ENCODE measurements around the gene RAB11B.
A peak's percentile ranks its signal among the peaks of the same experiment; 100 is the strongest.
"Not testable (repeated sequence)": the region's sequence is repeated elsewhere in the genome, so short reads cannot be mapped to it uniquely, and the experiment has no call there.

Gene RAB11B

DNA sequence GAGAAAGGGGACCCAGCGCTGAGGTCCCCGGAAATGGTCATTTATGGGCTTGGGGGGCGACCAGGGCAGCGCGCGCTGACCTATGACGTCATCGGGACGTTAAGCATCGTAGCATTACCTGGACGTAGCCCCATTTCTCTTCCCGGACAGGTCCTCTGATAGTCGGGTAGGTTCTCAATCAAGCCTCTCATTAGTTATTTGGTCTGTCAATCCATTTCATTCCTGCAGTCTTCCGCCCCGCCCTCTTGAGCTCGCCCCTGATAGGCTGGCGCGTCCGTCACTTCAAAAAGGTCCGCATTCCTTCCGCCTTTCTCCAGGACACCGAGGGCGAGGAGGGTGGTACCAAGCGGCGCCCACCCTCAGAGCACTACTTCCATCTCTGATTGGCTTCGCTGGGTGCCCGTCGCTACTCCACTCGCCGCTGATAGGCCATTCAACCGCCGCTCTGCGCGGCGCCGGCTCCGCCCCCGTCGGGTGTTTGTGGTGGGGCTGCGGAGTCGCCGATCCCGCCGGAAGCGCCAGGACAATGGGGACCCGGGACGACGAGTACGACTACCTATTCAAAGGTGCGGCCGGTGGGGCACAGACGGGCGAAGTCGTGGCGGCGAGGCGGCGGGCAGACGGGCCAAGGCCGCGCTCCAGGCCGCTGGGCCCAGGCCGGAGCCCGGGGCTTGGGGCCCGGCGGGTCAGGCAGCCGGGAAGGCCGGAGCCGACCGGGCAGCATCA, at the start of gene RAB11B:
RAB11B (plus strand) TSS at position 470 of the 726 bp plus-strand sequence; CDS start at position 527, 57 bp downstream.
- DNase-seq = peak; percentile 100

DNA sequence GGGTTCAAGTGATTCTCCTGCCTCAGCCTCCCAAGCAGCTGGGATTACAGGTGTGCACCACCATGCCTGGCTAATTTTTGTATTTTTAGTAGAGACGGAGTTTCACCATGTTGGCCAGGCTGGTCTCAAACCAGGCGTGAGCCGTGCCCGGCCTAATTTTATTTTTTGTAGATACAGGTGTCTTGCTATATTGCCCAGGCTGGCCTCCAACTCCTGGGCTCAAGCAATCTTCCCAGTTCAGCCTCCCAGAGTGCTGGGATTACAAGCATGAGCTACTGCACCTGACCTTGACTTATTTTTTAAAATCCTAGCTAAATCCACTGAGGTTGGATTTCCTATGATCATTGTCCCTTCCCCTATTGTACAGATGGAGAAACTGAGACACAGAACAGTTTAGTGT, 48.7 kb upstream of the RAB11B start:
- not testable (repeated sequence) for DNase-seq

DNA sequence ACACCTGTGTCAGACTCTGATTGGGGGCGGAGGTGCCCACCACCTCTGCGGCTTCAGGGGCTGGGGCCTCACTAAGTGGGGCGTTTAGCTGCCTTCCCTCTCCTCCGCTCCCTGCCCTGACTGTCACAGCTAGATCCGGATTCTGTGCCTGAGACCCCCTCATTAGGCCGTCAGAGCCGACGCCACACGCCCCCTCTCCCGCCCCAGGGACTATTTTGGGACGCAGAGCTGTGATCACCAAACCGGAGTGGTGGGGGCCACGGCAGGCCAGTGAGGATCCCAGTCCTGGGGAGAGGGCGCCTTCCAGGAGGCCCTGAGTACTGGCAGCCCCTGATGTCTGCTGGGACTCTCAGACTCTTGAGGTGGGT, 47.9 kb upstream of the RAB11B start:
- no peak for DNase-seq

DNA sequence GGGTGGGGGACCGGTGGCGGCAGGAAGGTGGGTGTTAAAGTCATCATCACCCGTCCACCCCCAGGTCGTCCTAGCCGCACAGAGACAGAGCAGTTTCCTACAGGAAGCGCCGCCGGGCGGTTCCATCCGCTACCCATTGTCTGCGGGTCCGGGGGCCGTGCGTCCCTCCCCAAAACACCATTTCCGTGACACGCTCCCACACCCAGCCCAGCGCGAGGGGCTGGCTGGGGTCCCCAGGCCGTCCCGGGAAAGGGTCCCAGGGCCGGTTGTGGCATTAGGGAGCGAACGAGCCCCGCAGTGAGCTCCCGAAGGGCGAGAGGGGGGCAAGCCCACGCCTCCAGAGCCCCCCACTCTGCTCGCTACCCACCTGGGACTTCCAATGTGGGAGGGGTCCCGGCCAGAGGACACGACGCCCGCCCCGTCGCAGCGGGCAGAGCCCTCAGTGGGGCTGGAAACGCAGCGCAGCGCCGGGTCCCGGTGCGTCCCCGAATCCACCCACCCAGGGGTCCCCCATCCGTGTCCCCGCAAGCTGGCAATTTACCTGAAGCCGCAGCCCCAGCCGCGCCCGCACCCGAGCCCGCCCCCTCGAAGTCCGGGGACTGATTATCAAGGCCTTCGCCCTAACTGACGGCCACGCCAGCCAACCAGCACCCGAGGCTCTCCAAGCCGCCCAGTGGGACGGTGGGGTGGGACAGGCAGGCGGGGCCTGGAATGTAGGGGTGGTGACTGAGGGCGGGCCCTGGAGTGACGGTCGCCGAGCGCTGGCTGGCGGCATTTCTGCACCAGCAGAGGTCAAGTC, 47.3 kb upstream of the RAB11B start, which contains the start of gene KANK3:
KANK3 (minus strand) TSS at position 579 of the 799 bp plus-strand sequence. CDS start 5,434 bp downstream, outside the sequence.
- peak; percentile 81 for DNase-seq

DNA sequence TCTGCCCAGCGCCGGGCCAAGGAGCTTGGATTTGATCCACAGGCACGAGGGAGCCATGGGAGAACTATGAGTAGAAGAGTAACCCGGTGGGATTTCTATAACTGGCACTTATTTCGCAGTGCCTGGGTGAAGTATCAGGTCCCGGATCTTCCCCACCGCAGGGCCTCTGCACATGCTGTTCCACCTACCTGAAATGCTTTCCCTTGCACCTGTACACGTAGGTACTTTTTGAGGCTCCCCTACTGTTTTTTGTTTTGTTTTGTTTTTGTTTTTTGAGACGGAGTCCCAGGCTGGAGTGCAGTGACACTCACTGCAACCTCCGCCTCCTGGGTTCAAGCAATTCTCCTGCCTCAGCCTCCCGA, 46.7 kb upstream of the RAB11B start:
- no peak for DNase-seq

DNA sequence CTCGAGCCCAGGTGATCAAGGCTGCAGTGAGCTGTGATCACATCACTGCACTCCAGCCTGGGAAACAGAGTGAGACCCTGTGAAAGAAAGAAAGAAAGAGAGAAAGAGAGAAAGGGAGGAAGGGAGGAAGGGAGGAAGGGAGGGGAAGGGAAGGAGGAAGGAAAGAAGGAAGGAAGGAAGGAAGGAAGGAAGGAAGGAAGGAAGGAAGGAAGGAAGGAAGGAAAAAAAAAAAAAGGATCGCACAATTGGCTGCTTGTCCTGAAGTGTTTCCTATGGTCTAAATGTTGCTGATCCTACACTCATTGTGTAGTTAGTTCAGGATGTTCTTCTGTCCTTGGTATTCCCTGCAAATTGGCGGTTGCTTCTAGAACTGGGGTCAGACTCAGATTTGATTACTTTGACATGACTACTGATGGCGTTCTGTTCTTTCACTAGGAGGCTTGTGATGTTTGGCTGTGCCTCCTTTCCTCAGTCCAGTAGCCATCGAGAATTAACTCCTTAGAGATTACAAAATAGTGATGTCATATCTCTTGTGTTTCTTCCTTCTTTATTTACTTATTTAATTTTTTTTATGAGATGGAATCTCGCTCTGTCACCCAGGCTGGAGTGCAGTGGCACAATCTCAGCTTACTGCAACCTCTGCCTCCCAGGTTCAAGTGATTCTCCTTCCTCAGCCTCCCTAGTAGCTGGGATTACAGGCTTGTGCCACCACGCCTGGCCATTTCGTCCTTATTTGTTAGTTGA, 40.4 kb upstream of the RAB11B start:
- not testable (repeated sequence) for DNase-seq

DNA sequence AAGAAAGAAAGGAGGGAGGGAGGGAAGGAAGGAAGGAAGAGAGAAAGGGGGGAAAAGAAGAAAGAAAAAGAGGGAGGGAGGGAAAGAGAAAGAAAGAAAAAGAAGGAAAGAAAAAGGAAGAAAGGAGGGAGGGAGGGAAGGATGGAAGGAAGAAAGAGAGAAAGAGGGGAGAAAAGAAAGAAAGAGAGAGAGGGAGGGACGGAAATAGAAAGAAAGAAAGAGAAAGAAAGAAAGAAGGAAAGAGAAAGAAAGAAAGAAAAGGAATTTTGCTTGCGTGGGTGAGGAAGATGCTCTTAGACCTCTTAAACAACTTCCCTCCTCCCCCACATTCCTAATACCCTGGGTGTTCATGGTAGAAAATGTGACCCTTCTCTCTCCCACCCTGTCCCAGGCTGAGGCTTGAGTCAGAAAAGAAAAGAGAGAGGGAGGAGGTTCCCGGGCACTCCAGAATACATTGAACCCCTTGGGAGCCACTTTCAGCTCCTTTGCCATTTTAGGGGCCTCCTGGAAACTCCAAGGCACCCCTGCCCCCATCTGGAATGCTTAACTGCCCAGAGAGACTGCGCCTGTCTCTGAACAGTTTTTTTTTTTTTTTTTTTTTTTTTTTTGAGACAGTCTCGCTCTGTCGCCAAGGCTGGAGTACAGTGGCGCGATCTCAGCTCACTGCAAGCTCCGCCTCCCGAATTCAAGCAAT, 37.9 kb upstream of the RAB11B start:
- no peak for DNase-seq

DNA sequence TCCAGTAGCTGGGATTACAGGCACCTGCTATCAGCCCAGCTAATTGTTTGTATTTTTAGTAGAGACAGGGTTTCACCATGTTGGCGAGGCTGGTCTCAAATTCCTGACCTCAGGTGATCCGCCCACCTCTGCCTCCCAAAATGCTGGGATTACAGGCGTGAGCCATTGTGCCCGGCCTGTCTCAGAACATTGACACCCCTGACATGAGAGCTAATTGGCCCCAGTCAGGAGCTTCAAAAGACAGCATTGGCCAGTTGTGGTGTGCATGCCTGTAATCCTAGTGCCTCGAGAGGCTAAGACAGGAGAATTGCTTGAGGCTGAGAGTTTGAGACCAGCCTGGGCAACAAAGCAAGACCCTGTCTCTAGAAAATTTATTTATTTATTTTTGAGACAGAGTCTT, 37.3 kb upstream of the RAB11B start:
- not testable (repeated sequence) for DNase-seq

DNA sequence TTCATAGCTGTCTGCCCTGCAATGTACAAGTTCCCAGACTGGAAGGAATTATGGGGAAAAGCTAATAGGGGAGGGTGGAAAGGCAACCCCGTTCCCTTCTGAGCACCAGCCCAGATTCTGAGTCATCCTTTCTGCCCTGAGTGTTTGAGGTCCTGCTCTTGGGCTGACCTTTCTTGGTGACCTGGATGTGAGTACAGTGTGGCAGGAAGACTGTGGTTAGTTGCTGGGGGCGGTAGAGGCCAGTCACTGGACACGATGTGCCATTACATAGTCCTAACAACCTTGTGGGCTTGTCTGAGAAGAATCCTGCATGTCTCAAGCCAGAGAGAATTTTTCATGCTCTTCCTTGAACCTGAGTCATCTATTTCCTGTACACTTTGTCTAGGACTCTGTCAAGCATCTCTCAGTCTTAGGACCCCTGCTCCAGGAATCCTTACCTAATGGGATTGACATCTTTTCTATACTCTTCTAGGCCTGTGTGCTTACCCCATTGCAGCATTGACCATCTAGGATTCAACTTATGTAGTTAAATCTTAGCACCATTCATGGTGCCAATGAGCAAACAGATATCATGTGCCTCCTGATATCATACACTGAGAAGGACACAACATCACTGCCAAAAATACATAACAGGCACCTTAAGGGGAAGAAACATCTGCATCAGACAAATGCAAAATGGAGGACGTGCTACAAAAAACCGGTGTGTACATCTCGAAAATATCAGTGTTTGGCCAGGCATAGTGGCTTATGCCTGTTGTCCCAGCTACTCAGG, 34.3 kb upstream of the RAB11B start:
- no peak for DNase-seq

DNA sequence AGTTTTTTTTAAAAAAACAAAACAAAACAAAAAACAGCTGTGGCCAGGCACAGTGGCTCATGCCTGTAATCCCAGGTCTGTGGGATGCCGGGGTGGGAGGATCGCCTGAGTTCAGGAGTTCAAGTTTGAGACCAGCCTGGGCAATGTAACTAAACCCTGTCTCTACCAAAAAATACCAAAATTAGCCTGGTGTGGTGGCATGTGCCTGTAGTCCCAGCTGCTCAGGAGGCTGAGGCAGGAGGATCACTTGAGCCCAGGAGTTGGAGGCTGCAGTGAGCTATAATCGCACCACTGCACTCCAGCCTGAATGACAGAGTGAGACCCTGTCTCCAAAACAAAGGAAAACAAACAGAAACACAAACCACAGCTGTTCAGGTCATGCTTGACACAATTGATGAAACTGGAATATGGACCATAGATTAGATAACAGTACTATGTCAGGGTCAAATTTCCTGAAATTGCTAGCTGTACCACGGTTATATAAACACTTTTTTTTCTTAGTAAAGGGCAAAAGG, 33.1 kb upstream of the RAB11B start:
- no peak for DNase-seq

DNA sequence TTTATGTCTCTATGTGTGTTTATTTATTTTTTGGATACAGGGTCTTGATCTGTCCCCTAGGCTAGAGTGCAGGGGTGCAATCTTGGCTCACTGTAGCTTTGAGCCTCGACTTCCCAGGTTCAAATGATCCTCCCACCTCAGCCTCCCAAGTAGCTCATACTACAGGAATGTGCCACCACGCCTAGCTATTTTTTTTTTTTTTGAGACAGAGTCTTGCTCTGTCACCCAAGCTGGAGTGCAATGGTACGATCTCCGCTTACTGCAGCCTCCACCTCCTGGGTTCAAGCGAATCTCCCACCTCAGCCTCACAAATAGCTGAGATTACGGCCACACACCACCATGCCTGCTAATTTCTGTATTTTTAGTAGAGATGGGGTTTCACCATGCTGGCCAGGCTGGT, 31.2 kb upstream of the RAB11B start:
- no peak for DNase-seq

DNA sequence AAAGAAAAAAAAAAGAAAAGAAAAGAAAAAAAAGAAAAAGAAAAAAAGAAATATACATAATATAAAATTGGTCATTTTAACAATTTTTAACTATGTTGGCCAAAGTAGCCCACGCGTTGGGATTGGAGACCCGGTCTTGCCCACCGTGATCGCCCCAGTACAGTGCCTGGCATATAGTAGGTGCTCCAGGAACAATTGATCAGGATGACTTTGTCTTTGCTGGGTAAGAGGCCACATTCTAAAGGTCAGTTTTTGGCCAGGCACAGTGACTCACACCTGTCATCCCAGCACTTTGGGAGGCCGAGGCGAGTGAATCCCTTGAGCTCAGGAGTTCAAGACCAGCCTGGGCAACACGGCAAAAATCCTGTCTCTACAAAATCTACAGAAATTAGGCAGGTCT, 30.0 kb upstream of the RAB11B start:
- DNase-seq = no peak

DNA sequence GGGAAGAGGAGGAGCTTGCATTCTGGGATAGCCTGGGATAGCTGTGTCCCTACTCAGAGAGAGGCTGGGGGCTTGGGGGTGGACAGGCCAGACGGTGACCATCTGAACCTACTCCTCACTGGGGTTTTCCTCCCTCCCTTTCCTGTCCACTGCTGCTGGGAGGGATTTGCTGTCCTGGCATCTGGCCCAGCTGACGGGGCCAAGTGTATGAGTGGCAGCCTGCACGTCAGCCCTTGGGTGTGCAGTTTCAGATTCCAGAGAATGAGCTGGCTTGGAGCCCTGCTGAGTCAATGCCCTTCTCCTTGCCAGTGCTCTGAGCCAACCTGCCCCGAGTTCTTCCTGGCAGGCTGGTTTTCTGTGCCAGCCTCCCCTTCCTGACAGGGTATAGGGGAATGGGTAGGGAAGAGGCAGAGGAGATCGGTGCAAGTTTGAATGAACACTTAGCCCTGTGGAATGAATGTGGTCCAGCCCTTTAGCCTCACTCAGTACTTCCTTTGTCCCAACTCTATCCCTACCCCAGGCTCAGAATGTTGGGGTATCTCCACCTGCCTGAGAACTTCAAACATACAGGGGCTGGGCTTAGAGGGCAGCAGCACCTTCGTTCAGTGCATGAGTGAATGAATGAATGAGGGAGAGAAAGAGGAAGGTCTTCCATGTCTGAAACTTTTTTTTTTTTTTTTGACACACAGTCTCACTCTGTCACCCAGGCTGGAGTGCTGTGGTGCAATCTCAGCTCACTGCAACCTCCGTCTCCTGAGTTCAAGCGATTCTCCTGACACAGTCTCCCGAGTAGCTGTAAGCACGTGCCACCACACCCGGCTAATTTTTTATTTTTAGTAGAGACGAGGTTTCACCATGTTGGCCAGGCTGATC, 28.0 kb upstream of the RAB11B start:
- peak; percentile 73 for DNase-seq

DNA sequence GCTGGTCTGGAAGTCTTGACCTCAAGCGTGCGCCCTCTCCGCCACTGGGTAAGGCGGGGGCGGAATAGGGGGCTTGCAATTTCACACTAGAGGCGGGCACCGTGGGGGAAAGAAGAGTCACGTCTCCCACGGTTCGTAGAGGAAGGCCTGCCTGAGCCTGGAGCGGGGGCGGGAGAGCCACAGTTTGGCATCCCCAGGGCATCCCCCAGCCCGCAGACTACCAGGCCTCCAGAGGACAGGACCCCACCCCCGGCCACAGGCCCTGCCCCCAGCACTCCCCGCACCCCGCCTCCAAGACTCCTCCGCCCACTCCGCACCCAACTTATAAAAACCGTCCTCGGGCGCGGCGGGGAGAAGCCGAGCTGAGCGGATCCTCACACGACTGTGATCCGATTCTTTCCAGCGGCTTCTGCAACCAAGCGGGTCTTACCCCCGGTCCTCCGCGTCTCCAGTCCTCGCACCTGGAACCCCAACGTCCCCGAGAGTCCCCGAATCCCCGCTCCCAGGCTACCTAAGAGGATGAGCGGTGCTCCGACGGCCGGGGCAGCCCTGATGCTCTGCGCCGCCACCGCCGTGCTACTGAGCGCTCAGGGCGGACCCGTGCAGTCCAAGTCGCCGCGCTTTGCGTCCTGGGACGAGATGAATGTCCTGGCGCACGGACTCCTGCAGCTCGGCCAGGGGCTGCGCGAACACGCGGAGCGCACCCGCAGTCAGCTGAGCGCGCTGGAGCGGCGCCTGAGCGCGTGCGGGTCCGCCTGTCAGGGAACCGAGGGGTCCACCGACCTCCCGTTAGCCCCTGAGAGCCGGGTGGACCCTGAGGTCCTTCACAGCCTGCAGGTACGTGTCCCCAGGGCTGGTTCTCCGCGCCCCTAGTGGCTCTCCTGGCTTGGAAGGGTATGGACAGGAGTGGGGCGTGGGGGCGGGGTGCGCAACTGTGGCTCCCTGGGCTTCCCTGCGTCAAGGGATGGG, 26.1 kb upstream of the RAB11B start, which contains the start of gene ANGPTL4:
ANGPTL4 (plus strand) TSS at position 353 of the 969 bp plus-strand sequence; CDS start at position 520, 167 bp downstream.
- DNase-seq = no peak

DNA sequence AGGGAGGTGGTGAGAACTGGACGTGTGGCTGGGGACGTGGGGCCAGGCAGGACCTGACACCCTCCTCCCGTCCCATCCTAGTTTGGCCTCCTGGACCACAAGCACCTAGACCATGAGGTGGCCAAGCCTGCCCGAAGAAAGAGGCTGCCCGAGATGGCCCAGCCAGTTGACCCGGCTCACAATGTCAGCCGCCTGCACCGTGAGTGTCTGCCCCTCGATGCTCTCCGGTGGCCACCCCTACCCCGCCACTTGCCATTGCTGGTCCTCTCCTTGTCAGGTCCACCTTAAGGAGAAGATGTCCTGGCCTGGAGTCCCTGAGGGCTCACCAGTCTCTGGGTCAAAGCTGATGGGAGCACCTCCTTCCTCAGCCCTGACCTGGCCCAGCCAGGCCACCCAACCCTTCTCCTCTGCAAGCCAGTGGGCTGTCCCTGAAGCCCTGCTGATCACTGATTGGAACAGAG, 24.0 kb upstream of the RAB11B start:
- DNase-seq = no peak

DNA sequence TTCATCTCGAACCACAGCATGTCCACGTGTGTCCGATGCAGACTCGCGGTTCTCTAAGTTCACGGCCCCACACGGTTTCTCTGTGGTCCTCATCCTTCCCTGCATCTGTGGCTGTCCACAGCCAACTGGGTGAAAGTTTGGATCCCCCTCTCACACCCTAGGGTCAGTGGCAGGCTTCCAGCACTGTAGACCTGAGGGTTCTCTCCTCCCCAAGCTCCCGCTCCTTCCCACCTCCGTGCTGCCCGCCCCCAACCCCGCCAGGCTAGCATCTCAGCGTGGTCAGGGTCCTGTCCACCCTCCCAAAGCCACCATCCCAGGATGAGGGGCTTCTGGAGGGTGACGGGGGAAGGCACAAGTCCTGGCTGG, 23.2 kb upstream of the RAB11B start:
- DNase-seq = no peak

DNA sequence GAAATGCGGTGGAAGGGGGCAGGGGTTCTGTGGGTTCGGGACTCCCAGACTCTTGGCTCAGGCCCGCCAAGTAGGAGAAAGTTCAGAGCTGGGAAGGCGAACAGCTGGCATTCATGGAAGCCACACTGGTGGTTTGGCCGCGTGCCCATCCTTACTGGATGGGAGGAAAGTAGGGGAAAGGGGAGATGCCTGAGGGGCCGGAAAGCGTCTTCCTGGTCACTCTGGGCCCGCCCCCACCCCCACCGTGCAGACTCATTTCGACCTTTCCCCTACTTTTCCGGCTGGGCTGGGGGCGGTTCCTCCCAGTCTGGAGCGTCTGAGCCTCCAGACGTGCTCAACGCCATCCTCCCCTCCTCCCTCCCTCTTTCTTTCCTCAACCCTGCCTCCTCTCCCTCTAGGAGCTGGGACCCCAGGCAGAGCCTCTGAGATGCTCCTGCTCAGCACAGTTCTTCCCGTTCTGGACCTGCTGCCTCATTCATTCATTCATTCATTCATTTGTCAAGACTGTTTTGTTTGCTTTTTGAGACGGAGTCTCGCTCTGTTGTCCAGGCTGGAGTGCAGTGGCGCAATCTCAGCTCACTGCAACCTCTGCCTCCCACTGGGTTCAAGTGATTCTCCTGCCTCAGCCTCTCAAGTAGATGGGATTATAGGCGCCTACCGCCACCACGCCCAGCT, 22.7 kb upstream of the RAB11B start:
- DNase-seq = peak; percentile 72

DNA sequence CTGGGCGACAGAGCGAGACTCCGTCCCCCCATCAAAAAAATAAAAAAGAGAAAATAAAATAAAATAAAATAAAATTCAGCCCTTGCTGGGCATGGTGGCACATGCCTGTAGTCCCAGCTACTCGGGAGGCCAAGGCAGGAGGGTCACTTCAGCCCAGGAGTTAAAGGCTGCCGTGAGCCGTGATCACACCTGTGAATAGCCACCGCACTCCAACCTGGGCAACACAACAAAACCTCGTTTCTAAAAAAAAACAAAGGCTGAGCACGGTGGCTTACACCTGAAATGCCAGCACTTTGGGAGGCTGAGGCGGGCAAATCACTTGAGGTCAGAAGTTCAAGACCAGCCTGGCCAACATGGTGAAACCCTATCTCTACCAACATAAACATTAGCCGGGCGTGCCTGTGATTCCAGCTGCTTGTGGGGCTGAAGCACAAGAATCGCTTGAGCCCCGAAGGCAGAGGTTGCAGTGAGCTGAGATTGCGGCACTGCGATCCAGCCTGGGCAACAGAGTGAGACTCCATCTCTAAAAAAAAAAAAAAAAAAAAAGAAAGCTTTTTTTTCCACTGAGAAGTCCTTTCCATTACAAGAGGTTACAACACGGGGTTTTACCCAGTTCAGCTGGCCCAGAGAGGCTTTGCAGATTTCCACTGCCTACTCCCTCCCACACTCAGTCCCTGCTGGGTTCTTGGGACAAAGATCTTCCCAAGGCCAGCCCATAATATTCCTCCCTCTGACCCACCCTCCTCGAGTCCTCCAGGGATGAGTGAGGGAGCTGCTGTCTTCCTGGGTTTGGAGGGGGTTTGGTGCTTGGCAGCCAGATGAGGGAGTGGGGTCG, 19.8 kb upstream of the RAB11B start:
- DNase-seq = no peak
